ENCODE measurements around the gene AFF3. TPM values are rescaled to one million over a fixed set of nuclear protein-coding genes. Genes with fewer than 3 reads are reported as not detected.

AFF3 gene
- total and polyA plus RNA-seq, 2 of the 8 experiments (the other 6 are each of a cell fraction or from before 2014, with no cell fraction given) = 0.27 to 3.0 TPM

- FAIRE-seq (no peak), DNase-seq (ENCODE audit: low read depth in 1 of 2, low spot score in 2 of 2) (no peak)
- no peak overlapping the region for H4K91ac ChIP-seq (replicated peaks; ENCODE audit: insufficient read length, low read length)
- H2AFZ ChIP-seq (ENCODE audit: low read length) = no peak overlapping the region
- no peak overlapping the region for H2BK5ac ChIP-seq (ENCODE audit: low read depth, low read length)
- H3K4ac ChIP-seq (replicated peaks; ENCODE audit: insufficient read length, low read depth, low read length) = no peak overlapping the region
- H3K18ac ChIP-seq (ENCODE audit: extremely low read depth, low read length) = no peak overlapping the region
- H2BK120ac ChIP-seq (replicated peaks; ENCODE audit: low read depth, low read length) = no peak overlapping the region
- H3K23ac ChIP-seq (ENCODE audit: insufficient read length) = no peak overlapping the region
- ChIA-PET CTCF (ENCODE audit: partially characterized antibody) (interaction anchor here (0.6 kb wide), 1 partner anchor 8 kb away, joined by 3 read pairs; no protein-coding TSS in a partner anchor), POLR2A (ENCODE audit: partially characterized antibody) (no interaction called here)
- H3K36me3 ChIP-seq (ENCODE audit: control insufficient read depth in 2 of 4, insufficient read depth in 4 of 4, low read length in 3 of 4) = no peaks in the 10 kb centered on the region
- H3K4me3 ChIP-seq (ENCODE audit: extremely low read depth in 1 of 4, insufficient read depth in 2 of 4, low read depth in 3 of 4, low read length in 4 of 4) = no peak overlapping the region
- H3K9me3 ChIP-seq (ENCODE audit: insufficient read depth in 2 of 2, low read depth in 1 of 2, low read length in 1 of 2) = no peaks in the 10 kb centered on the region
- H2AK5ac ChIP-seq (ENCODE audit: low read depth, low read length) = no peak overlapping the region
- WGBS, 2 experiments (ENCODE audit: extremely low coverage in 1 of 2, insufficient coverage in 1 of 2, insufficient read length in 1 of 2, insufficient replicate concordance in 2 of 2, low coverage in 1 of 2, low lambda C conversion rate in 2 of 2, missing lambda C conversion rate in 1 of 2) = 79% methylated on average over 2 of the region's 2 CpGs; no CpG with 5 or more reads in 1 of the 2 experiments
- H2BK15ac ChIP-seq (ENCODE audit: low read length) = no peak overlapping the region
- no peak overlapping the region for H3K56ac ChIP-seq (replicated peaks; ENCODE audit: insufficient read length, low read depth, low read length)
- H3K27ac ChIP-seq (ENCODE audit: low read depth, low read length) = no peak overlapping the region
- H4K20me1 ChIP-seq (replicated peaks in 1 of 2; ENCODE audit: control insufficient read depth in 1 of 2, insufficient read depth in 2 of 2, low read length in 2 of 2) = no peaks in the 10 kb centered on the region
- H2BK12ac ChIP-seq (ENCODE audit: low read depth, low read length) = no peak overlapping the region
- H3K14ac ChIP-seq (ENCODE audit: insufficient read length) = no peak overlapping the region
- H3K79me1 ChIP-seq (ENCODE audit: low read depth, low read length) = no peaks in the 10 kb centered on the region
- no peak overlapping the region for H4K5ac ChIP-seq (ENCODE audit: insufficient read length, low read depth, low read length)
- H3K4me2 ChIP-seq (ENCODE audit: insufficient read depth in 1 of 2, low read depth in 2 of 2, low read length in 2 of 2) = no peak overlapping the region
- H3K4me1 ChIP-seq (replicated peaks in 1 of 4; ENCODE audit: control insufficient read depth in 3 of 4, insufficient read depth in 4 of 4, low read length in 3 of 4) = no peaks in the 10 kb centered on the region
- H3K79me2 ChIP-seq (ENCODE audit: control insufficient read depth in 1 of 2, insufficient read depth in 2 of 2, low read length in 2 of 2) = no peaks in the 10 kb centered on the region
- no peaks in the 10 kb centered on the region for H3K23me2 ChIP-seq (ENCODE audit: low read depth, low read length)
- H3K27me3 ChIP-seq (replicated peaks in 1 of 4; ENCODE audit: control insufficient read depth in 3 of 4, extremely low read depth in 1 of 4, insufficient read depth in 3 of 4, low read length in 3 of 4) = no peaks in the 10 kb centered on the region
- no peak overlapping the region for H3K9ac ChIP-seq (replicated peaks in 1 of 4; ENCODE audit: extremely low read depth in 1 of 4, low read depth in 3 of 4, low read length in 3 of 4)
- H4K8ac ChIP-seq (ENCODE audit: extremely low read depth, insufficient read depth, low read length) = no peak overlapping the region
- H2BK20ac ChIP-seq (ENCODE audit: low read length) = no peak overlapping the region
- TF ChIP-seq BACH1 (IDR thresholded peaks at IDR 0.05; ENCODE audit: low read length) = no peak
- TF ChIP-seq CTCF (IDR thresholded peaks at IDR 0.05; ENCODE audit: control extremely low read depth in 1 of 3, insufficient read depth in 1 of 3, low read depth in 1 of 3, low read length in 3 of 3) = no peak
- no peak for TF ChIP-seq CHD1 (IDR thresholded peaks at IDR 0.05; ENCODE audit: low read depth, low read length)
- TF ChIP-seq SP4 (IDR thresholded peaks at IDR 0.05; ENCODE audit: low read length) = no peak
- TF ChIP-seq SIRT6 (IDR thresholded peaks at IDR 0.05; ENCODE audit: low read length) = no peak
- TF ChIP-seq USF2 (IDR thresholded peaks at IDR 0.05; ENCODE audit: low read length) = no peak
- no peak for TF ChIP-seq TEAD4 (IDR thresholded peaks at IDR 0.05; ENCODE audit: low read depth, low read length)
- TF ChIP-seq HDAC6 (IDR thresholded peaks at IDR 0.05; ENCODE audit: low read depth, low read length) = no peak
- no peak for TF ChIP-seq JUND (IDR thresholded peaks at IDR 0.05; ENCODE audit: low read length)
- no peak for TF ChIP-seq SAP30 (IDR thresholded peaks at IDR 0.05; ENCODE audit: insufficient read depth, insufficient replicate concordance, low read length)
- no peak for TF ChIP-seq CTBP2 (IDR thresholded peaks at IDR 0.05; ENCODE audit: borderline replicate concordance, insufficient read depth, insufficient read length, low read length)
Observed at GRCh38 chr2:99980176-99980575, 162.2 kb downstream of the AFF3 start.
